Trophoblast cell (in vitro differentiated cells and primary cell): ENCODE results near the gene EXOC4.

Source experiments
- DNase-seq, 2 donors: peaks; one replicate each; pipeline ENCODE4 v3.0.0-alpha.2; 2016
- H2AFZ ChIP-seq: 2 replicates; pipeline ENCODE4 v1.6.1; 2013; ENCODE audit warnings: low read length, moderate library complexity, mild to moderate bottlenecking; ENCODE audit not compliant: insufficient read depth, poor library complexity
- H2AK5ac ChIP-seq: 2 replicates; pipeline ENCODE4 v1.6.1; 2013; ENCODE audit warnings: mild to moderate bottlenecking, low read length
- H2BK120ac ChIP-seq: 2 replicates; pipeline ENCODE4 v1.6.1; 2013; ENCODE audit warnings: low read length, mild to moderate bottlenecking, moderate library complexity; ENCODE audit not compliant: insufficient read depth, poor library complexity
- H2BK12ac ChIP-seq: 2 replicates; pipeline ENCODE4 v1.6.1; 2013; ENCODE audit warnings: mild to moderate bottlenecking, low read length, moderate library complexity
- H2BK5ac ChIP-seq: 2 replicates; pipeline ENCODE4 v1.6.1; 2013; ENCODE audit warnings: low read length, low read depth, moderate library complexity, mild to moderate bottlenecking; ENCODE audit not compliant: poor library complexity
- H3K14ac ChIP-seq: 2 replicates; pipeline ENCODE4 v1.6.1; 2013; ENCODE audit warnings: mild to moderate bottlenecking, low read length
- H3K18ac ChIP-seq: 2 replicates; pipeline ENCODE4 v1.6.1; 2013; ENCODE audit warnings: mild to moderate bottlenecking, low read length
- H3K23ac ChIP-seq: 2 replicates; pipeline ENCODE4 v1.6.1; 2013; ENCODE audit warnings: low read length
- H3K27ac ChIP-seq: 2 replicates; pipeline ENCODE4 v1.5.1; 2013; ENCODE audit warnings: low read depth, mild to moderate bottlenecking, inconsistent platforms, low read length, moderate library complexity
- H3K27me3 ChIP-seq: 2 replicates; pipeline ENCODE4 v1.6.1; 2013; ENCODE audit warnings: inconsistent platforms, mild to moderate bottlenecking, low read length, moderate library complexity; ENCODE audit not compliant: insufficient read depth
- H3K36me3 ChIP-seq, 2 experiments: 1 replicate in 1 of 2; 2 replicates in 1 of 2; pipeline ENCODE4 v1.6.1; 2013; ENCODE audit warnings: low read length in 2 of 2, mild to moderate bottlenecking in 2 of 2, moderate library complexity in 1 of 2; ENCODE audit not compliant: insufficient read depth in 2 of 2, control insufficient read depth in 1 of 2
- H3K4ac ChIP-seq: 2 replicates; pipeline ENCODE4 v1.6.1; 2013; ENCODE audit warnings: low read depth, mild to moderate bottlenecking, low read length, moderate library complexity
- H3K4me1 ChIP-seq, 2 experiments: 1 replicate in 1 of 2; 2 replicates in 1 of 2; pipeline ENCODE4 v1.6.1; 2013; ENCODE audit warnings: low read length in 2 of 2, mild to moderate bottlenecking in 2 of 2, moderate library complexity in 1 of 2; ENCODE audit not compliant: insufficient read depth in 2 of 2, control insufficient read depth in 1 of 2
- H3K4me2 ChIP-seq: 2 replicates; pipeline ENCODE4 v1.6.1; 2013; ENCODE audit warnings: inconsistent platforms, mild to moderate bottlenecking, low read length, moderate library complexity
- H3K4me3 ChIP-seq: 2 replicates; pipeline ENCODE4 v1.5.1; 2013; ENCODE audit warnings: mild to moderate bottlenecking, low read depth, low read length, inconsistent platforms
- H3K79me1 ChIP-seq: one replicate; pipeline ENCODE4 v1.6.1; 2013; ENCODE audit warnings: low read length
- H3K79me2 ChIP-seq: 2 replicates; pipeline ENCODE4 v1.6.1; 2013; ENCODE audit warnings: low read length, mild to moderate bottlenecking; ENCODE audit not compliant: control insufficient read depth, insufficient read depth, poor library complexity
- H3K9ac ChIP-seq: 2 replicates; pipeline ENCODE4 v1.6.1; 2013; ENCODE audit warnings: mild to moderate bottlenecking, low read length
- H3K9me3 ChIP-seq: 2 replicates; pipeline ENCODE4 v1.6.1; 2013; ENCODE audit warnings: low read depth, mild to moderate bottlenecking, control low read depth, inconsistent platforms, low read length; ENCODE audit not compliant: insufficient read depth
- H4K12ac ChIP-seq: 2 replicates; pipeline ENCODE4 v1.6.1; 2013; ENCODE audit warnings: low read depth, mild to moderate bottlenecking, low read length, moderate library complexity
- H4K8ac ChIP-seq: 2 replicates; pipeline ENCODE4 v1.6.1; 2013; ENCODE audit warnings: low read depth, mild to moderate bottlenecking, low read length, moderate library complexity
- H4K91ac ChIP-seq: one replicate; pipeline ENCODE4 v1.6.1; 2013; ENCODE audit warnings: low read depth, mild to moderate bottlenecking, low read length, moderate library complexity
- WGBS: extraction: QIAGEN DNeasy Blood & Tissue Kit; methylation state at CpG from one replicate; pipeline ENCODE4 v1.1.7; 2013; ENCODE audit warnings: missing lambda C conversion rate; ENCODE audit not compliant: insufficient read length, insufficient coverage; ENCODE audit errors: extremely low coverage; 5-methylcytosine and 5-hydroxymethylcytosine counted together

EXOC4 gene

GRCh38 chr7:133696056-133696455 lies 443.2 kb downstream of the EXOC4 start:
- no peak overlapping the region for H4K91ac ChIP-seq
- no CpG with 5 or more reads among the region's 4 CpGs for WGBS
- H2BK5ac ChIP-seq: no peak overlapping the region
- no peak overlapping the region for H3K18ac ChIP-seq
- H3K4me1 ChIP-seq: peaks cover 0 to 3% of the 10 kb centered on the region in 2 experiments
- no peak overlapping the region for H3K4me2 ChIP-seq
- H4K8ac ChIP-seq: no peak overlapping the region
- H3K14ac ChIP-seq: no peak overlapping the region
- H3K23ac ChIP-seq: no peak overlapping the region
- no peak overlapping the region for H4K12ac ChIP-seq
- H3K9me3 ChIP-seq: no peaks in the 10 kb centered on the region
- H3K4me3 ChIP-seq: no peak overlapping the region
- no peaks in the 10 kb centered on the region for H3K79me1 ChIP-seq
- no peak overlapping the region for H2AFZ ChIP-seq
- H3K9ac ChIP-seq: no peak overlapping the region
- no peak overlapping the region for H2AK5ac ChIP-seq
- no peaks in the 10 kb centered on the region for H3K27me3 ChIP-seq
- H3K4ac ChIP-seq: no peak overlapping the region
- no peak for DNase-seq
- no peak overlapping the region for H2BK120ac ChIP-seq
- H3K36me3 ChIP-seq: no peaks in the 10 kb centered on the region
- H3K79me2 ChIP-seq: no peaks in the 10 kb centered on the region
- no peak overlapping the region for H2BK12ac ChIP-seq
- H3K27ac ChIP-seq: no peak overlapping the region

DNA sequence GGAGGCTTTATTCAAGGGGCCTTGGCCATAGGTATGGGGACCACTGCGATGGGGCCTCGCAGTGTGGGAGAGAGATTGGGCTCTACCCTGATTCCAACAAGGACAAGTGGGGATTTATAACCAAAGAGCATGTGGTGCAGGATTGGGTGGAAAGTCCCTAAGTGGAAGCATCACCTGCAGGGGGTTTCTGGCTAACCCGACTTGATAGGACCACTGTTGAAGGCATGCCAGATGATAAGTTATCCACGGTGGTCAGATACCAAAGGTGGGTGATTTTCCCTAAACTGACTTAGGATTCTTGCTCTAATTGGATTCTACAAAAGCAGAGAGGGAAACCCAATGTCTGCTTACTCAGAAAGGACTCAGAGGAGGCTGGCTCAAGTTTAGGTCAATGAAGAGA lies 444.7 kb downstream of the EXOC4 start:
- Histone ChIP-seq H3K79me2 (no peaks in the 10 kb centered on the region), H3K27ac (no peak overlapping the region), H2BK5ac (no peak overlapping the region), H3K4ac (no peak overlapping the region), H3K9me3 (no peaks in the 10 kb centered on the region), H3K36me3 (no peaks in the 10 kb centered on the region), H3K79me1 (no peaks in the 10 kb centered on the region), H3K18ac (no peak overlapping the region), H3K14ac (no peak overlapping the region), H2AFZ (no peak overlapping the region), H4K91ac (no peak overlapping the region), H3K9ac (no peak overlapping the region), H3K4me3 (no peak overlapping the region), H2AK5ac (no peak overlapping the region), H2BK120ac (no peak overlapping the region), H3K4me2 (no peak overlapping the region), H3K23ac (no peak overlapping the region), H4K12ac (no peak overlapping the region), H2BK12ac (no peak overlapping the region), H3K4me1 (peaks cover 0 to 3% of the 10 kb centered on the region in 2 experiments), H4K8ac (no peak overlapping the region), H3K27me3 (no peaks in the 10 kb centered on the region)
- DNase-seq: no peak
- no CpG with 5 or more reads among the region's 4 CpGs for WGBS

DNA sequence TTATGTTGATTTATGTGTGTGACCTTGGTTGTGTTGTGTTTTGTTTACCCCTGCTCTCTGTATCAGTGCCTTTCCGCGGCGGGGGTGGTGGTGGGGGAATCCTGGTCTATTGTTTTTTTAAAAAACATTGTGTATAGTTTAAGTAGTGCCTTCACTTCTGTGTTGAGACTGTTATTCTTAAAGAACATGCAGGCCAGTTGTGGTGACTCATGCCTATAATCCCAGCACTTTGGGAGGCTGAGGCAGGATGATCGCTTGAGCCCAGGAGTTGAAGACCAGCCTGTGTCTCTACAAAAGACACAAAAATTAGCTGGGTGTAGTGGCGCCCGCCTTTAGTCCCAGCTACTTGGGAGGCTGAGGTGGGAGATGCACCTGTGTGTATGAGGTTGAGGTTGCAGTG lies 445.2 kb downstream of the EXOC4 start:
- Histone ChIP-seq H3K27me3 (no peaks in the 10 kb centered on the region), H3K79me1 (no peaks in the 10 kb centered on the region), H3K79me2 (no peaks in the 10 kb centered on the region), H3K4me1 (peaks cover 0 to 3% of the 10 kb centered on the region in 2 experiments), H3K9ac (no peak overlapping the region), H3K4me3 (no peak overlapping the region), H2AK5ac (no peak overlapping the region), H4K91ac (no peak overlapping the region), H3K4ac (no peak overlapping the region), H3K23ac (no peak overlapping the region), H2AFZ (no peak overlapping the region), H2BK5ac (no peak overlapping the region), H2BK120ac (no peak overlapping the region), H3K18ac (no peak overlapping the region), H3K36me3 (no peaks in the 10 kb centered on the region), H3K27ac (no peak overlapping the region), H2BK12ac (no peak overlapping the region), H4K12ac (no peak overlapping the region), H3K14ac (no peak overlapping the region), H3K4me2 (no peak overlapping the region), H4K8ac (no peak overlapping the region), H3K9me3 (no peaks in the 10 kb centered on the region)
- DNase-seq: no peak
- WGBS: no CpG with 5 or more reads among the region's 6 CpGs

- Histone ChIP-seq H3K9me3 (no peaks in the 10 kb centered on the region), H3K4me2 (no peak overlapping the region), H3K79me2 (no peaks in the 10 kb centered on the region), H4K8ac (no peak overlapping the region), H3K4me1 (peaks cover 0 to 3% of the 10 kb centered on the region in 2 experiments), H4K91ac (no peak overlapping the region), H2AK5ac (no peak overlapping the region), H3K4me3 (no peak overlapping the region), H3K18ac (no peak overlapping the region), H3K27me3 (no peaks in the 10 kb centered on the region), H4K12ac (no peak overlapping the region), H2BK5ac (no peak overlapping the region), H3K4ac (no peak overlapping the region), H3K36me3 (no peaks in the 10 kb centered on the region), H2AFZ (no peak overlapping the region), H2BK12ac (no peak overlapping the region), H3K23ac (no peak overlapping the region), H3K9ac (no peak overlapping the region), H3K79me1 (no peaks in the 10 kb centered on the region), H2BK120ac (no peak overlapping the region), H3K14ac (no peak overlapping the region), H3K27ac (no peak overlapping the region)
- DNase-seq: no peak
- WGBS: no CpG with 5 or more reads among the region's 4 CpGs
Measured at GRCh38 chr7:133699386-133699785, 446.5 kb downstream of the EXOC4 start.
